GM19328 (cell line): ENCODE data around the gene FLRT3.

ENCODE experiments used
- ATAC-seq: cut with Tn5 transposase; IDR thresholded peaks from one replicate; pipeline ENCODE4 v1.9.1; 2021; ENCODE audit warnings: mild to moderate bottlenecking, moderate library complexity; ENCODE audit not compliant: unreplicated experiment

Gene FLRT3

DNA sequence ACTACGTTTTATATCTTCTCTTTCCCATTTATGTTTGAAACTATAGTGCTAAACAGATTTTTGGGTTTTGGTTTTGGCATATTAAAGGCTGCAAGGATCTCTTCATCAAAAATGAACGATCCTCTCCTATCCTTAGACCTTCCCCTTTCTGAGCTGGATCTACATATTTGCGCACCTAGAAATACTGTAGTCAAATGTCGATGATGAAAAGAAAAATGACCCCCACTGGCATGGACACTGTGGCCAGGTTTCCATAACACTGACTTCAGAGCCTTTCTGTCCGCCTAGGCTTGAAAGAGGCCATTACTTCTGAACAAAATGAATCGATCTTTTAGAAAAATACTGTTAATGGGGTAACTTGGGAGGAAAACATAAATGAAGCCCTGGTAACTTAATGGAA is 5.8 kb downstream of the FLRT3 start:
- no peak for ATAC-seq

DNA sequence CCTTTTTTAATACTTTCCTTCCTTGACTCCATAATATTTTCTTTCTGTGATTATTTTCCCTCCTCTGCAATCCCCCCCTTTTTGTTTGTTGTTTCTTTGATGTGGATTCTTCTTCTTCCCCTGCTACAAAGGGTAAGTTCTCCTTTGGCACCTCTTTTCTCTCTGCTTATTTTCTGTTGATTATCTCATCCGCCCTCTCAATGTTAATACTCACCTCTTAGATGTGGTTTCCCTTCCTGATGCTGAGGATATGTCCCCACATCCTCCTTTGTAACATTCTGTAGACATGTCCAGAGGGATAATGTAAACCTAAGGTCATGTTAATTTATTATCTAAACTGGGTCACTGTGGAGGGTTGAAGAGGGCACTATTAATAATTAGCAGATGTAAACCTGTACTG is 17.7 kb downstream of the FLRT3 start:
- ATAC-seq: no peak

- no peak for ATAC-seq
These were observed 23.9 kb downstream of the FLRT3 start for GRCh38 chr20:14313341-14314020.

- no peak for ATAC-seq
These were observed 25.4 kb downstream of the FLRT3 start for GRCh38 chr20:14312001-14312400.

GRCh38 chr20:14310977-14311627 is 26.3 kb downstream of the FLRT3 start:
- no peak for ATAC-seq

GRCh38 chr20:14307956-14308355 is 29.5 kb downstream of the FLRT3 start:
- ATAC-seq: no peak

GRCh38 chr20:14304472-14304871 is 32.9 kb downstream of the FLRT3 start:
- ATAC-seq: no peak

DNA sequence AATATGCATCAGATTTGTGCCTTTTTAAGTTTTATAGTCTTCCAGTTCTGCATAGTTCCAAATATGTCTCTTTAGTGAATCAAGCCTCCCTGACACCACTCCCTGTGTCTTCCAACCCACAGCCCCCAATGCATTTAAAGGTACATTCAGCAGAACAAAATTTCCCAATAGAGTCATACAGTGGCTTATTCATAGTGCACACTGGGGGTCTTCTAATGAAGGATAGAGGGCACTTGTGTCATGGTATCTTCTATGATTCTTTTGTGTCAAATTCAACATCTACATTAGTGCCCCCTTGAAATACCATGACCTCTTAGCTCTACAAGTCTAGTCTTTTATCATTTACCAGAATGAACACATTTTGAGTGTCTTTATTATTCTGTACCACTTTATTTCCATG is 33.8 kb downstream of the FLRT3 start:
- ATAC-seq: no peak

- no peak for ATAC-seq
These were observed 34.3 kb downstream of the FLRT3 start for GRCh38 chr20:14303106-14303505.

DNA sequence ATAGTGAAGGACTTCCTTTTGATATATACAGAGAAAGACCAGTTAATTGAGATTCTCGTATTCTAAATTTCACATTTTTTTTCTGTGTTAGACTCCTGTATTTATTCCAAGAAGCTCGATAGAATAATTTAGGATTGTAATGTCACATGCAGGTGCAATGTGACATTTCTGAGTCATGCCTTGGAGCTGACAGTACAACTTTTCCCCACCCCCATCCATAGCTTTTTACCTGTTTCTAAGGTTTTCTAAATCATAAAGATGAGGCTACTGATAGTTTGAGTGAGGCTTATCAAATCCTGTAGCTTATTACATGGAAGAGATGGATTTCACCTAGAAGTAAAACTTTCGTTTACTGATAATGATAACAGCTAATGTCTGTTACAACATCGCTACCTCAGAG is 37.6 kb downstream of the FLRT3 start:
- ATAC-seq: no peak

DNA sequence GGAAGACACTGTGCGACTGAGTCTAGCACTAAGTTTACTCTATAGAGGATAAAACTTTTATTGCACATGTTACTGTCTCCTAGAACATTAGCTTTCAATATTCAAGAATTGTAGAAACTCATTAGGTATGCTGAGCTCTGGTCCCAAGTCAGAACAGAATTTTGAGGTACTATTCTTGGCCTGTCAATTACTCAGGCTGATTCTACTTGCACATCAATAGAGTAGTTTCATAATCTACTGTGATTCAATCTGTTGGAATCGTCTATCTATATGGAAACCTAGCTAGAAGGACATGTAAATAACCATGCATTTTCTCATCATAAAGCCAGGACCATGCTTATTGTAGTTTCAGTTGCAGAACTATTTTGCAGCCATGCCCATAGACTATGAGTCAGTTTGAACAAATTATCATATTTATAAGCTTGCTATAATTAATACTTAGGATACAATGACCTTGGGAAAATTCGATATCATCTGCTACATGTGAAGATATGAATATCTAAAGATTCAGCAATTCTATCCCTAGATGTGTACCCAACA is 41.6 kb downstream of the FLRT3 start:
- ATAC-seq: no peak

DNA sequence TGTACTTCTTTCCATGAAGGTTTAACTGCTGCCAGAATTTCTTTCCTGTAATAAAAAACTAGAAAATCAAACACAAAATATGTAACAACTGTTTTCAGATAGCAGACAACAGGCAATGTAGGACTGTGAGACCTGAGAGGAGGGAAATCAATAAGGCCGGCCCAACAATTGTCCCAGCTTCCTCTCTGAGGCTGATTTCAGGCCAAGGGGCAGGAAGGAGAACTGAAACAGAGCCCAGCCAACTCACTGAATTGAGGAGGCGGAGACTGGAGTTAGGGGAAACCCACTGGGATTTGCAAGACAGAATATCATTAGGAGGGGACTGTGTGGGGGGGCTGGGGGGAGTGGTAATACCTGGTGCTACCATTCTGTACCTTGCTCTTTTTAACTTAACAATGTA is 42.2 kb downstream of the FLRT3 start:
- ATAC-seq: no peak

GRCh38 chr20:14291502-14291901 is 45.9 kb downstream of the FLRT3 start:
- no peak for ATAC-seq

GRCh38 chr20:14288341-14289330 is 48.8 kb downstream of the FLRT3 start:
- no peak for ATAC-seq

DNA sequence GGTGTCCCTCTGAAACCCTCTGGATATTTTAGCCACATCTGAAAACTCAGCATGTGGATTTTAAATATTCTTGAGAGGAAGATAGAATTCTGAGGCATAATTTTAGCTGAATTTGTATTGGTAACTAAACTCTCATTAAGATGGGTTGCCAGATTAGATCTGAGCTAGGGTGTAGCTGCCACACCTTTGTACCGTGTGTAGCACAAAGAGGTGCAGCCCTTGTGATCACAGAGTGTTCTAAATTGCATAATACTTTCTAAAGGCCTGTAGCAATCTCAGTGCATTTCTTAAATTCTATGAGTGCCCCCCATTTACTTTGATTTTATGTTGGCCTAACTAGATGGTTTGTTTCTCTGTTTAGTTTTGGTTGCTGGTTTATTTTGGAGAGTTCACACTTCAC is 53.0 kb downstream of the FLRT3 start:
- ATAC-seq: no peak

DNA sequence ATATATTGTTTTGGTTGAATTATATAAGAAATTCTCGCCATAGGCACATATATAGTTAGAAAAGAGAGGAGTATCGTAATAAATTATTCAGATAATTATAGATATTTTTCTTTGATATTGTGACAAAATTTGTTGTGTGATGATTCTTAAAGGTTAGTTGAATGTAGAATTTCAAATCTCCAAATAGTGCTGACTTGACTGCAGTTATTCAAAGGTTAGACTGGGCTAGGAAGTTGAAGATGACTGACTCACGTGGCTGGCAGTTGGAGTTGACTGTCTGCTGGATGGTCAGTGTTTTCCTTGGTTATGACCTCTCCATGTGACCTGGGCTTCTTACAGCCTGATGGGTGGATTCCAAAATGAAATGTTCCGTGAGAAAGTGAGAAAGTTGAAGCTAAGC is 55.3 kb downstream of the FLRT3 start:
- no peak for ATAC-seq
